HepG2 (cell line): Measurements from ENCODE around the gene S100A4. TPM values are rescaled to one million over a fixed set of nuclear protein-coding genes. Genes with fewer than 3 reads are reported as not detected.

Source experiments
- ATAC-seq: fragments of 200-7000 bp; cut with Tn5 transposase; 3 replicates; pipeline ENCODE4 v1.9.1; 2020; ENCODE audit warnings: mild to moderate bottlenecking, moderate library complexity
- BruUV-seq: library from RNA; stranded (reverse); fragments of 400-500 nt; replicated peaks from 2 replicates; lab custom pipeline; 2021; lab: Mats Ljungman, UMichigan
- CTCF ChIA-PET: fragments of 300-600 bp; formaldehyde crosslinking; extraction: SDS; loops from one replicate; lab custom pipeline; 2021; ENCODE audit warnings: low total read pairs, inconsistent platforms, low intra/inter-chr PET ratio; lab: Yijun Ruan, JAX
- POLR2A ChIA-PET: fragments of 350-600 bp; sonication (Branson Sonifier 250); formaldehyde crosslinking; loops from one replicate; lab custom pipeline; 2020; ENCODE audit warnings: antibody characterized with exemption, inconsistent platforms; lab: Yijun Ruan, JAX
- DNase-seq: peaks from one replicate; pipeline ENCODE4 v3.0.0-alpha.2; 2015; ENCODE audit warnings: low spot score
- FAIRE-seq: peaks from 3 replicates; lab custom pipeline; 2011; peaks lifted over from hg19 to GRCh38; lab: Jason Lieb, UNC
- H2AFZ ChIP-seq: one replicate; pipeline ENCODE4 v1.6.1; 2011; ENCODE audit warnings: low read length, inconsistent platforms
- H3K27ac ChIP-seq: fragments of 300-600 bp; 3 replicates; pipeline ENCODE4 v1.8.0; 2011; ENCODE audit warnings: mixed run types, mild to moderate bottlenecking, mixed read lengths, low read length, inconsistent platforms; ENCODE audit not compliant: insufficient read depth; ENCODE audit errors: extremely low read length
- H3K27me3 ChIP-seq, 2 experiments: fragments of 200-600 bp in 1 of 2; 2 replicates in 1 of 2; 3 replicates in 1 of 2; pipeline versions ENCODE4 v1.6.0 to v1.8.0; 2011; ENCODE audit warnings: low read length in 2 of 2, mild to moderate bottlenecking in 2 of 2, moderate library complexity in 2 of 2, inconsistent platforms in 1 of 2; ENCODE audit not compliant: insufficient read depth in 2 of 2, control insufficient read depth in 1 of 2
- H3K36me3 ChIP-seq, 2 experiments: fragments of 200-600 bp in 1 of 2; replicated peaks in 1 of 2; 2 replicates in 1 of 2; 3 replicates in 1 of 2; pipeline versions ENCODE4 v1.5.1 to v1.8.0; 2011; ENCODE audit warnings: low read length in 2 of 2, inconsistent platforms in 1 of 2; ENCODE audit not compliant: insufficient read depth in 2 of 2, control insufficient read depth in 1 of 2
- H3K4me1 ChIP-seq: 2 replicates; pipeline ENCODE4 v1.5.1; 2012; ENCODE audit warnings: low read length, inconsistent platforms; ENCODE audit not compliant: insufficient read depth
- H3K4me2 ChIP-seq: 2 replicates; pipeline ENCODE4 v1.6.0; 2011; ENCODE audit warnings: low read depth, low read length, inconsistent platforms
- H3K4me3 ChIP-seq, 3 experiments: fragments of 200-600 bp in 1 of 3; sonication (generic), shearing (Covaris generic) in 1 of 3; replicated peaks in 1 of 3; 2 replicates each; pipeline ENCODE4 v1.5.1; 2011 to 2016; ENCODE audit warnings: low read length in 3 of 3, inconsistent platforms in 2 of 3, low read depth in 2 of 3, mild to moderate bottlenecking in 2 of 3, control low read depth in 1 of 3, mixed read lengths in 1 of 3; ENCODE audit not compliant: insufficient read depth in 1 of 3
- H3K79me2 ChIP-seq: one replicate; pipeline ENCODE4 v1.6.1; 2011; ENCODE audit warnings: low read length, inconsistent platforms; ENCODE audit not compliant: insufficient read depth
- H3K9ac ChIP-seq: 2 replicates; pipeline ENCODE4 v1.6.0; 2011; ENCODE audit warnings: mild to moderate bottlenecking, low read depth, low read length, inconsistent platforms; ENCODE audit not compliant: insufficient read depth
- H3K9me3 ChIP-seq: 2 replicates; pipeline ENCODE4 v1.5.1; 2012; ENCODE audit warnings: mild to moderate bottlenecking, low read length
- H4K20me1 ChIP-seq: 2 replicates; pipeline ENCODE4 v1.6.0; 2011; ENCODE audit warnings: inconsistent platforms, mild to moderate bottlenecking, low read length, moderate library complexity; ENCODE audit not compliant: insufficient read depth
- DMAP1 ChIP-seq: IDR thresholded peaks from 2 replicates; pipeline ENCODE4 v1.6.1; 2016
- DR1 ChIP-seq: sonication (generic); formaldehyde crosslinking; IDR thresholded peaks from 2 replicates; pipeline ENCODE4 v1.8.0; 2021; ENCODE audit warnings: mild to moderate bottlenecking, missing genetic modification reagents, inconsistent platforms
- POGZ ChIP-seq: sonication (generic); formaldehyde crosslinking; IDR thresholded peaks from 2 replicates; pipeline ENCODE4 v1.4.0; 2020; ENCODE audit warnings: mild to moderate bottlenecking, missing genetic modification reagents
- SAP130 ChIP-seq: IDR thresholded peaks from 2 replicates; pipeline ENCODE4 v1.6.1; 2016; ENCODE audit warnings: low read depth
- ZKSCAN8 ChIP-seq: IDR thresholded peaks from 2 replicates; pipeline ENCODE4 v1.6.1; 2016; ENCODE audit warnings: borderline replicate concordance, missing genetic modification reagents, missing compliant biosample characterization
- ZNF296 ChIP-seq: sonication (generic); formaldehyde crosslinking; conservative IDR thresholded peaks from 2 replicates; pipeline ENCODE4 v1.5.0; 2020; ENCODE audit warnings: mild to moderate bottlenecking, missing genetic modification reagents
- WGBS: methylation state at CpG from one replicate; pipeline ENCODE4 v1.1.6; 2017; ENCODE audit warnings: low lambda C conversion rate; 5-methylcytosine and 5-hydroxymethylcytosine counted together
- in situ Hi-C: cut with HindIII; loops from 2 replicates; pipeline ENCODE4 v1.10.0; 2017; ENCODE audit warnings: low pct_unique_long_range_greater_than_20kb; ENCODE audit not compliant: extremely low pct_ligation_motif_present
- intact Hi-C: fragments of 100-400 bp; cut with micrococcal nuclease; formaldehyde crosslinking; loops from one replicate; pipeline ENCODE4 v1.10.0; 2022; ENCODE audit not compliant: unreplicated experiment
- polyA plus RNA-seq, 8 experiments: library from polyadenylated mRNA; depleted of rRNA in 3 of 8; stranded (reverse) in 7 of 8; unstranded in 1 of 8; fragments of >200 nt; fragmentation: Illumina TruSeq in 4 of 8; extraction: Trizol in 4 of 8; gene quantifications; 2 replicates each; pipeline versions ENCODE4 v1.2.1 to v1.2.3, GENCODE V29; 2011 to 2016; ENCODE audit warnings: low read depth in 4 of 8, missing spikeins in 1 of 8, mixed read lengths in 1 of 8; ENCODE audit not compliant: insufficient read depth in 1 of 8
- total RNA-seq, 5 experiments: library from RNA; depleted of rRNA; stranded (reverse); fragments of >200 nt; fragmentation: Illumina TruSeq; extraction: Trizol; gene quantifications; 2 replicates each; pipeline ENCODE4 v1.2.3, GENCODE V29; 2016; ENCODE audit warnings: low read depth in 1 of 5
- TF ChIP-seq, protein P1 (sequence below): sonication (generic); formaldehyde crosslinking; IDR thresholded peaks from 2 replicates; pipeline ENCODE4 v1.4.0; 2020; ENCODE audit warnings: mild to moderate bottlenecking, missing genetic modification reagents
- TF ChIP-seq, protein P2 (sequence below): sonication (generic); formaldehyde crosslinking; IDR thresholded peaks from 2 replicates; pipeline ENCODE4 v1.4.0; 2020; ENCODE audit warnings: missing genetic modification reagents
- TF ChIP-seq, protein P3 (sequence below): sonication (generic); formaldehyde crosslinking; IDR thresholded peaks from 2 replicates; pipeline ENCODE4 v1.4.0; 2020; ENCODE audit warnings: missing genetic modification reagents

S100A4 gene
- total and polyA plus RNA-seq, 2 of the 13 experiments (the other 11 are each of a cell fraction or from before 2014, with no cell fraction given) = 12.9 to 20.2 TPM

DNA sequence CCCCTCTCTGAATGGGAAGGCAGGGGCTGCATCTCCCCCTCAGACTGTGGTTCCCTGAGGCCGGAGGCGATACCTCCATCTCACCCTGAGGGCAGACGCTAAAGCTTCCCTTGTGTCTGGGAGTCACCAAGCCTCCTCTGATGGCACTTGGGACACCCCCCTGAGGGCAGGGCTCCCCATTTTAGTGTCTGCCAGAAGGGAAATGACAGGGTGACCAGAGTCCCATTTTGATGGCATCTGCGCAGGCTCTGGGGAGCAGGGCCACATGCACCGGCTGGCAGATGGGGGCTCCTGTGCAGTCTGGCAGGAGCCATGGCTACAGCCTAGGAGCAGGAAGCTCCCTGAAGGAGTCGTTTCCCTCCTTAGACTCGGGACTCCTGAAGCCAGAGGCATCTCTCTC is 18.4 kb upstream of the S100A4 start (continued):
- TF ChIP-seq, protein P1, sequence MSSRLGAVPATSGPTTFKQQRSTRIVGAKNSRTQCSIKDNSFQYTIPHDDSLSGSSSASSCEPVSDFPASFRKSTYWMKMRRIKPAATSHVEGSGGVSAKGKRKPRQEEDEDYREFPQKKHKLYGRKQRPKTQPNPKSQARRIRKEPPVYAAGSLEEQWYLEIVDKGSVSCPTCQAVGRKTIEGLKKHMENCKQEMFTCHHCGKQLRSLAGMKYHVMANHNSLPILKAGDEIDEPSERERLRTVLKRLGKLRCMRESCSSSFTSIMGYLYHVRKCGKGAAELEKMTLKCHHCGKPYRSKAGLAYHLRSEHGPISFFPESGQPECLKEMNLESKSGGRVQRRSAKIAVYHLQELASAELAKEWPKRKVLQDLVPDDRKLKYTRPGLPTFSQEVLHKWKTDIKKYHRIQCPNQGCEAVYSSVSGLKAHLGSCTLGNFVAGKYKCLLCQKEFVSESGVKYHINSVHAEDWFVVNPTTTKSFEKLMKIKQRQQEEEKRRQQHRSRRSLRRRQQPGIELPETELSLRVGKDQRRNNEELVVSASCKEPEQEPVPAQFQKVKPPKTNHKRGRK (CRISPR knock-in tag) = no peak
- no peak for TF ChIP-seq SAP130 (CRISPR knock-in tag)
- TF ChIP-seq ZNF296 (CRISPR knock-in tag) = no peak
- no peak for TF ChIP-seq ZKSCAN8 (CRISPR knock-in tag)

GRCh38 chr1:153563483-153563901 is 17.9 kb upstream of the S100A4 start:
- Histone ChIP-seq H3K4me3 (no peak overlapping the region), H4K20me1 (no peaks in the 10 kb centered on the region), H3K4me2 (no peak overlapping the region), H3K9ac (no peak overlapping the region), H3K36me3 (no peaks in the 10 kb centered on the region), H3K9me3 (no peaks in the 10 kb centered on the region), H2AFZ (no peak overlapping the region), H3K79me2 (no peaks in the 10 kb centered on the region), H3K27me3 (no peaks in the 10 kb centered on the region), H3K4me1 (peaks cover 33% of the 10 kb centered on the region), H3K27ac (no peak overlapping the region)
- intact Hi-C loops (no loop called here), in situ Hi-C loops (no loop called here)
- DNase-seq = no peak
- ChIA-PET POLR2A (interaction anchor here (1.8 kb wide), 1 partner anchor 11 kb away, joined by 4 read pairs; no protein-coding TSS in a partner anchor), CTCF (no interaction called here)
- BruUV-seq = no TSS peak
- WGBS = 70% methylated on average over 4 of the region's 6 CpGs
- no peak for ATAC-seq
- no peak for FAIRE-seq
- TF ChIP-seq, protein P2, sequence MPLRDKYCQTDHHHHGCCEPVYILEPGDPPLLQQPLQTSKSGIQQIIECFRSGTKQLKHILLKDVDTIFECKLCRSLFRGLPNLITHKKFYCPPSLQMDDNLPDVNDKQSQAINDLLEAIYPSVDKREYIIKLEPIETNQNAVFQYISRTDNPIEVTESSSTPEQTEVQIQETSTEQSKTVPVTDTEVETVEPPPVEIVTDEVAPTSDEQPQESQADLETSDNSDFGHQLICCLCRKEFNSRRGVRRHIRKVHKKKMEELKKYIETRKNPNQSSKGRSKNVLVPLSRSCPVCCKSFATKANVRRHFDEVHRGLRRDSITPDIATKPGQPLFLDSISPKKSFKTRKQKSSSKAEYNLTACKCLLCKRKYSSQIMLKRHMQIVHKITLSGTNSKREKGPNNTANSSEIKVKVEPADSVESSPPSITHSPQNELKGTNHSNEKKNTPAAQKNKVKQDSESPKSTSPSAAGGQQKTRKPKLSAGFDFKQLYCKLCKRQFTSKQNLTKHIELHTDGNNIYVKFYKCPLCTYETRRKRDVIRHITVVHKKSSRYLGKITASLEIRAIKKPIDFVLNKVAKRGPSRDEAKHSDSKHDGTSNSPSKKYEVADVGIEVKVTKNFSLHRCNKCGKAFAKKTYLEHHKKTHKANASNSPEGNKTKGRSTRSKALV (CRISPR knock-in tag) = no peak
- TF ChIP-seq DR1 (CRISPR knock-in tag) (no peak), DMAP1 (CRISPR knock-in tag) (no peak), POGZ (CRISPR knock-in tag) (no peak)
- TF ChIP-seq, protein P3, sequence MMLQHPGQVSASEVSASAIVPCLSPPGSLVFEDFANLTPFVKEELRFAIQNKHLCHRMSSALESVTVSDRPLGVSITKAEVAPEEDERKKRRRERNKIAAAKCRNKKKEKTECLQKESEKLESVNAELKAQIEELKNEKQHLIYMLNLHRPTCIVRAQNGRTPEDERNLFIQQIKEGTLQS (CRISPR knock-in tag) = no peak
